Muscle of arm (tissue), 12 donors: ENCODE measurements around the gene PGLYRP4. TPM values are rescaled to one million over a fixed set of nuclear protein-coding genes. Genes with fewer than 3 reads are reported as not detected.
"Not testable (repeated sequence)": the region's sequence is repeated elsewhere in the genome, so short reads cannot be mapped to it uniquely, and the experiment has no call there.

ENCODE experiments used
- DNase-seq: peaks from one replicate; pipeline ENCODE4 v3.0.0-alpha.2; 2013
- polyA plus RNA-seq, 12 donors: library from polyadenylated mRNA; unstranded; fragments of 120-200 nt; gene quantifications; one replicate each; pipeline ENCODE4 v1.2.1, GENCODE V29; 2013; ENCODE audit not compliant: insufficient read length in 12 of 12

The PGLYRP4 gene
- polyA plus RNA-seq, 12 donors: 1.9 to 5.6 (median 1.9) TPM; not detected in 9

DNA sequence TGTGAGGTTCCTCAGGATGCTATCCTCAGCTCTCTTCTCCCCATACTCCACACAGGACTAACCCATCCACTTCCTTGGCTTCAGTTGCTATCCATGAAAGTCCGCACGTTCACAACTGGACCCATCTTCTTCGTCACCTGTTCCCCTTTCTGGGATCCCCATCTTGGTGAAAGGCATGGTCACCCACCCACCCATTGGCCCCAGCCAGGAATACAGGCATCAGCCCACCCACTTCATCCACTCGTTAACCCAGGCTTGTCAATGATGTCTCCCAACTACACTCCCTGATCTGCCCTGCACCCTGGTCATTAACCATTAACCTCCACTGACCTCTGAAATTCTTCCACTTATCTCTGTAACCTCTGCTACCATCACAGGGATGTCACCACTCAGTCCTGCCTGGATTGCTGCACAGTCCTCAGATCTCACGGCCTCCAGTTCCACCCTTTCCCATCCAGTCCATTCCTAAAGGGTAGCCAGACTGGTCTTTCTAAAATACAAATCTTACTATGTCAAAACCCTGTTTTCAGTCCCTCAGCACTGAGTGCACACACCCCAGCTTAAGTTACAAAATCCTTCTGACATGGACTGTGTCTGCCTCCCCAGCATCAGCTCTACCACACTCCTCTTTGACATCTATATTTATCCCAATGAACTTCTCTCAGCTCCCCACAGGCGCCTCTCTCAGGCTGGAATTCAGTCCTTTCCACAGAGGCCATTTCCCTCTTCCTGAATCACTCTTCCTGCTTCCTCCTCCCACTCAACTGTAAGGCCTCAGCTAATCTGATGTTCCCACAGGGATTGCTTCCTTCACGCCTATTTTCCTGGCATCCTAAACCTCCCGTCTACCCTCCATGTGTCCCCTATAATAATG, 10.4 kb downstream of the PGLYRP4 start:
- no peak for DNase-seq

DNA sequence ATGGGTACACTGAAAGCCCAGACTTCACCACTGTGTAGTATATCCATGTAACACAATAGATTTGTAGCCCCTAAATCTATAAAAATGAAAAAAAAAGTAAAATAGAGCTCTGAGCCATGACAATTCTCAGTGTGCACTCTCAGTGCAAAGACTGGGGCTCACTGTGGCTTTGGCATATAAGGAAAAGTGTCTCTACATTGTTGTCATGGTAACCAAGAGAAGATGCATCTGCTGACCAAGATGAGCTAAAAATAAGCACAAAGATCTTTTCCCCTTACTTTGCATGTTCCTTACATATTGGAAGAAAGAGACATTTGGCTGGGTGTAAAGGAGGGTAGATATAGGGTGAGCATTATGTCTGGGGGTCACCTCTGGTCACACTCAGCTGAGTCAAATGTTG, 12.0 kb downstream of the PGLYRP4 start:
- no peak for DNase-seq

DNA sequence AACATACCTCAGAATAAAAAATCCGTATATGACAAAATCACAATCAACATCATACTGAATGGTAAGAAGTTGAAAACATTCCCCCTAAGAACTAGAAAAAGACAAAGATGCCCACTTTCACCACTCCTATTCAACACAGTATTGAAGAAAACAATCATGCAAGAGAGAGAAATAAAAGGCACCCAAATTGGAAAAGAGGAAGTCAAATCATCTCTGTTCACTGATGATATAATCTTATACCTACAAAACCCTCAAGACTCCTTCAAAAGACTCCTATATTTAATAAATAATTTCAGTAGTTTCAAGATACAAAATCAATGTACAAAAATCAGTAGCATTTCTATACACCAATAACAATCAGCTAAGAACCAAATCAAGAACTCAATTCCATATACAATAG, 14.7 kb downstream of the PGLYRP4 start:
- DNase-seq: no peak

DNA sequence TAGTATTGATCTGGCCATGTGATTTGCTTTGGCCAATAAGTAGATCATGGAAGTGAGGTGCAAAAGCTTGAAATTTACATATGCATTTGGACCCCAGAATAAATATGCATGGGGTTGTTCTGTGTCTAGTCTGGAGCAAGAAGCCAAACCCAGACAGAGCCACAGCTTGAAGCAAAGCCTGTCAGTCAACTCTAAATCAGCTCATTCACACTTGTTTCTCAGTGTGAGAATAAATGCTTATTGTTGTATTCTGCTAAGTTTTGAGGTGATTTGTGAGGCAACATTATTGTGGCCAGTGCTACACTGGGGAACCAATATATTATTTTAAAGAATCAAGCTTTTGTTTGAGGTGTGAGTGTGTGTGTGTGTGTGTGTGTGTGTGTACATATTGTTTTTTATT, 23.7 kb downstream of the PGLYRP4 start:
- DNase-seq: no peak

DNA sequence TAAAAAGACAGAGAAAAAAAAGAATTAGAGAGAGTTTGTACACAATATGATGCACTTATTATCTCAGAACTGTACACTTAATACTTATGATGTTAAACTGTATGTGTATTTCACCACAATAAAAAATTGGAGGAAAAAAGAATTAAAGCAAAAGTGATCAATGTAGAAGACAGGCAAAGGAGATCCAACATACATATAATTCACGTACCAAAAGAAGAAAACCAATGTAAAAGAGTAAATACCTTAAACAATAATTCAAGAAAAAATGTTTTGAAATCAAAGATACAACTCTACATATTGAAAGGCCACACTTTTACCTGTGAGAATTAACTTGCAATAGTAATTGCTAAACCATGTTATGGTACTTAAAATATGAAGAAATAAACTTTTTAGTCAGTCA, 26.1 kb downstream of the PGLYRP4 start:
- DNase-seq: no peak

DNA sequence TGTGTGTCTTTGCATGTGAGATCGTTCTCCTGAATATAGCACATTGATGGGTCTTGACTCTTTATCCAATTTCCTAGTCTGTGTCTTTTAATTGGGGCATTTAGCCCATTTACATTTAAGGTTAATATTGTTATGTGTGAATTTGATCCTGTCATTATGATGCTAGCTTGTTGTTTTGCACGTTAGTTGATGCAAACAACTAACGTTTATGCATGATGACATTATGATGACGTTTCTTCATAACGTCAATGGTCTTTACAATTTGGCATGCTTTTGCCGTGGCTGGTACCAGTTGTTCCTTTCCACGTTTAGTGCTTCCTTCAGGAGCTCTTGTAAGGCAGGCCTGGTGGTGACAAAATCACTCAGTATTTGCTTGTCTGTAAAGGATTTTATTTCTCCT, 30.5 kb downstream of the PGLYRP4 start:
- not testable (repeated sequence) for DNase-seq

DNA sequence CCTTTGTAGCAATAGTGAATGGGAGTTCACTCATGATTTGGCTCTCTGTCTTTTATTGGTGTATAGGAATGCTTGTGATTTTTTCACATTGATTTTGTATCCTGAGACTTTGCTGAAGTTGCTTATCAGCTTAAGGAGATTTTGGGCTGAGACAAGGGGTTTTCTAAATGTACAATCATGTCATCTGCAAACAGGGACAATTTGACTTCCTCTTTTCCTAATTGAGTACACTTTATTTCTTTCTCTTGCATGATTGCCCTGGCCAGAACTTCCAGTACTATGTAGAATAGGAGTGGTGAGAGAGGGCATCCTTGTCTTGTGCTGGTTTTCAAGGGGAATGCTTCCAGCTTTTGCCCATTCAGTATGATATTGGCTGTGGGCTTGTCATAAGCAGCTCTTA, 32.6 kb downstream of the PGLYRP4 start:
- DNase-seq: not testable (repeated sequence)

DNA sequence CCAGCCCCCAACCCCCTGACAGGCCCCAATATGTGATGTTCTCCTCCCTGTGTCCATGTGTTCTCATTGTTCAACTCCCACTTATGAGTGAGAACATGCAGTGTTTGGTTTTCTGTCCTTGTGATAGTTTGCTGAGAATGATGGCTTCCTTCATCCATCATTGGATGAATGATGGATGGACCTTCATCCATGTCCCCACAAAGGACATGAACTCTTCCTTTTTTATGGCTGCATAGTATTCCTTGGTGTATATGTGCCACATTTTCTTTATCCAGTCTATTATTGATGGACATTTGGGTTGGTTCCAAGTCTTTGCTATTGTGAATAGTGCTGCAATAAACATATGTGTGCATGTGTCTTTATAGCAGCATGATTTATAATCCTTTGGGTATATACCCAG, 34.3 kb downstream of the PGLYRP4 start:
- DNase-seq: not testable (repeated sequence)

DNA sequence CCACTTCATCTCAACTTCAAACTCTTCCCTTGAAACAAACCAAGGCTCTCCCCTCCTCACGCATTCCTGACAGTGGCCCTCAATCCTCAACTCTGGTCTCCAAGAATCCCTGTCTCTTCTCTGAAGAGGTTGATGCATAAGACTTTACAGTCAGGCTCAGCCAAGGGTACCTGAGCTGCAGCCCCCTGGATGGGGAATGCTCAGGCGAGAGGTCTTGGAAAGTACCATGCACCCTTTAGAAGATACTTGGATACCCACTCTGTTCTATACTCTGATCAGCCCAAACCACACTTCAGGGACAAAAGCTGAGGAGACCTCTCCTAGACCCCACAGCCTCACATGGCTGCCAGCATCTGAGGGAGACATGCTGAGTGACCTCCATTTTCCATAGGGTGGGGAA, 35.4 kb downstream of the PGLYRP4 start:
- no peak for DNase-seq

DNA sequence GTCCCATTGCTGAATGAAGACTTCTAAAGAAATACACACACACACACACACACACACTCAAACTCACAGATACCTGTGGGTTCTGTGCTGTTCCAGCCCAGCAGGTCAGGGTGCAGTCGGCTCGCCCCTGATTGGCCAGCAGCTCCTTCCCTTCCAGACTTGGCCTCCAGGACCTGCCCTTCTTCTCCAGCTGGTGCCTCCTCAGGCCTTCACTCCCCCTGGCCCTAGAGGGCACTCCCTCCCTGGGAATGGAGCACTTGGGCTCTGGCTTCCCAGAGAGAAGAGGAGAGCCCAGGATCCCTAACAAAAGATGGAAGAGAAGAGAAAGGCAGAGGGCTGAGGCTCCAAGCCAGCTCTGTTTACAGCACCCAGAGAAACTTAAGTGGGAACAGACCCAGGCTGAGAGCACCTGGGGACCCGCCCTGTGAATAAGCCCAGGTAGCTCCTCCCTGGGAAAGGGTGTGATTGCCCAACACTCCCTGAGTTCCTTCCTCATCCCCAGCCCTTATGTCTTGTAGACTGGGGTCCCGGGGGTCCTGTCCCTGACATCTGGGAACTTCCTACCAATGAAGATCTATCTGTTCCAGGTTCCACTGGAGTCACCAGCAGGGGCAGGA, 36.0 kb downstream of the PGLYRP4 start, which contains the start of gene PGLYRP3:
Gene PGLYRP3, minus strand, starts transcription at position 383 of the 617 bp plus-strand sequence. CDS start 2,287 bp downstream, outside the sequence.
- DNase-seq: no peak

DNA sequence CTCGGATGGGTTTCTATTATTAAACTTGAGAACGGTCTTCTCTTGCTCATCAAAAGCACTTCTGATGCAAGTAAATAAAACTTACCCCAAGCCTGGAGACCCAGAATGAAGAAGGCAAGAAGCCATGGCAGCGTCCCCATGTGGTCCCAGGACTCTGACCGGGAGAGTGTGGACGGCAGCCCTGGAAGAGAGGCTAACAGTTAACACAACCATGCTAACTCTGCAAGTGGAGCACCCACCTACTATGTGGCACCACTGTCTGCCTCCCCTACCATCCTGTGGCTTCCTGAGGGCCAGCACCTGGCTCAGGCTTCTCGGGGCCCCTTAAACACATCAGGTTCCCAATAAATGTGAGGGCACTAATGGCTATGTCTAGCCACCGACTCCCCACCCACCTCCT, 38.1 kb downstream of the PGLYRP4 start:
- no peak for DNase-seq

DNA sequence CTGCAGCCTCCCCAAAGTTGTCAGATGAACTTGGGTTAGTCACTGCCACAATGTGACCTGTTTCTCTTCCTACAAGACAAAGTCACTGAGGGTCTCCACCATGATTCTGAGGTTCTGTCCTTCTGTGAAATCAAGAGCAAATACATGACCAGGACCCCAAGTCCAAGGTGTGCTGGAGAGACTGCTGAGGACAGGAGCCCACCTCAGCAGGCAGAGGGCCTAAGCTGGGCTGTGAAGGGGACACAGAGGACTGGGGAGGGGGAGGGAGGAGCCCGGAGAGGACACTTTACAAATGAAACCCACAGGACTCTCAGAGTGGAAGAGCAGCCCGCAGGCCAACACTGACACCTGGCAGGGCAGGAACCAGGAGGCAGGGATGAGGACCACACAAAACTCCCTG, 39.2 kb downstream of the PGLYRP4 start:
- no peak for DNase-seq

DNA sequence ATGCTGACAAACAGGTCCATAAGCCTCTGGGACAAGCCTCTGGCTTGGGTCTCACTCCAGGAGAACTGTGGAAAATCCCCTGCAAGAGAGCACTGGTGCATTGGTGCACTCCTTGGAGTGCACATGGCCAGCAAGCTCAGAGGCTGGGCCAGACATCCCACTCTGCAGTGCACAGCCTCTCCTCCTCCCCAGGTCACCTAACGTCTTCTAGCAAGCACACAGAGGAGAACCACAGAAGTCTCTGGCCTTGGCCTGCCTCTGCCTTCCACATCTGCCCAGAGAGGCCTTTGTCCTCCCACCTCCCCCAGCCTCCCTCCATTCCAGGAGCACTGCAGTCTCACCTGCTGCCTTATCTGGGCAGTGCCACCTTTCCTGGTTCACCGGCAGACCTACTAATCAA, 40.1 kb downstream of the PGLYRP4 start:
- DNase-seq: no peak

DNA sequence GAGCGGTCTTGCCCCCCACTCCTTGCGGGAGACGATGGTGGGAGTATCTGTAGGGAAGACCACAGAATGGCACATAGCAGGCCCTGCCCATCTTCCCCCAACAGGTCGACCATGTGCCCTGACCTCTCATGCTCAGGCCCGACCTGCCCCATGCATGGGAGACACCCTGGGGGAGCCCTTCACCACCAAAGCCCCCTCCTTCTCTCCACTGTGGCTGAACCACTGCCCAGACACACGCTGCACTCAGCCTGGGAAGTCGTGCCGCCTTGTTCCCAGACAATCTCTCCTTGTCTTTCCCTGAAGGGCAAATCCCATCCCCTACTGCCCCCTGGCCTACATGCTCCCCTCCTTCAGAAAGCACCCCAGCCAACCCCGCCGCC, 41.4 kb downstream of the PGLYRP4 start:
- no peak for DNase-seq

DNA sequence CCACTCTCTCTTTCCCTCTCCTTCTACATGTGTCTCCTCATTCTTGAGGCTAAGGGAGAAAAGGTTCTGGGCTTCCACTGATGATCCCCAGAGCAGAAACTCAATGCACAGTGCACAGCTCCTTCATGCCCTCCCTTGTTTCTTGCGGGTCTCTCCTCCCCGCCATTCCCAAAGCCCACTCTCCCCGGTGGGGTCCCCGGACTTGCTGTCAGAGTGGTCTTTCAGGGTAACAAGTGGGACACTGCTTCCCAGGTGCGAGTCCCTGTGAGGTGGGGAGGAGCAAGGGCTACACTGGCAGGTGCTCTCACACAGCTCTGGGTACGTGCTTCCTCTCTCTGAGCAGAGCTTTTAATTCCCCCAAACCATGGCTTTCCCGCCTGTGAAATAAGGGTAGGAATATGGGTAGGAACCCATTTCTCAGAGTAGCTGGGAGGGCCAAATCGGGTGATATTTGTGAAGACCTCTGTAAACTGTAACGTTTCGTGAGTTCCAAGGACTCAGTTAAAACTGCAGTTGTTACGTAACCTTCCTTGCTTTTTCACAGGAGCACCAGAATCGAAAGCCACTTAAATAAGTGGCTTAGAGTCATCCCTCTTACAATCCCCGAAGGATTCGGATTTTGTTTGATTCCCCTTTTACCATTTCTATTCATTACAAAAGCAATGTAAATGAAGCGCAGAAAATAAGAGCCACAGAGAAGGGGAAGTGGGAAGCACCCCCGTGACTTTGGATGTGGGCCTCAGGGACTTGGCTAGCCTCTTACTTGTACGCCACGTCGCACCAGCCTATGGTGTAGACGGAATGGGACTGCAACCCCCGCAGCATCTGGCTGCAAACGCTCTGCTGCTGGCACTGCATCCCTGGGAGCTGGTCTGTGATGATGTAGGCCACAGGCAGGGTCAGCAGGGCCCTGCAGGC, 42.1 kb downstream of the PGLYRP4 start:
- no peak for DNase-seq

DNA sequence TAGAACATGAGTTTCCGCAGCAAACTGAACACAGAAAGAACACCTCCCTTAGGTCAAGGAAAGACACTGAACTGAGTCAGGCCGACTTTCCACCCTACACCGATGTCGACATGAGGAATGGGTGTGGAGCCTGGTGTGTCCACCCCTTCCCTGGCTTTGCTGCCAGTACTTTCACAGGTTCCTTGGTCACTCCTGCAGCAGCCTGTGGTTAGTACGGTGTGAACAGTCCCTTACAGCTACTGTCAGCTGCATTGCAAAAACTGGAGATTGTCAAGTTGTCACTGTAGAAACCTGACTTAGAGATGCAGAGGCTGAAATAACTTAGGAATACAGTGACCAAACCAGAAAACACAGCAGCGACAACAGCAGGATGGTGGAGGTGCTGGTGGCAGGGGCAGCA, 43.0 kb downstream of the PGLYRP4 start:
- DNase-seq: no peak

DNA sequence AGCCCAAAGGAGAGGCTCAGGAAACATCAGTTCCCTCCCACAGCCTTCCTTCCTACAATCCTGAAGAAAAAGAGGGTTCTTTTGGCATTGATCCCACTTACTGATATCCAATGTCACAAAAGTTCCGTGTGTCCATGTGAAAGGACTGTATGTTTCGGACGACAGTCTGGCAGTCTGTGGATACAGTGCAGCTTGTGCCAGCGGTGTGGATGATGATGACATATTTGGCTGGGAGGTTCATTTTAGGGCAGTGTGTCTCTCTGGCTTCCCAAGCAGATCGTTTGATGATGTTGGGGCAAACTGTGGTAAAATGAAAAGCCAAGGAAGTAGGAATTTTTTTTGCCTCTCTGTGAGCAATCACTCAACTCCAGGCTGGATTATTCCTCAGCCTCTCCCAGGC, 46.3 kb downstream of the PGLYRP4 start:
- no peak for DNase-seq

DNA sequence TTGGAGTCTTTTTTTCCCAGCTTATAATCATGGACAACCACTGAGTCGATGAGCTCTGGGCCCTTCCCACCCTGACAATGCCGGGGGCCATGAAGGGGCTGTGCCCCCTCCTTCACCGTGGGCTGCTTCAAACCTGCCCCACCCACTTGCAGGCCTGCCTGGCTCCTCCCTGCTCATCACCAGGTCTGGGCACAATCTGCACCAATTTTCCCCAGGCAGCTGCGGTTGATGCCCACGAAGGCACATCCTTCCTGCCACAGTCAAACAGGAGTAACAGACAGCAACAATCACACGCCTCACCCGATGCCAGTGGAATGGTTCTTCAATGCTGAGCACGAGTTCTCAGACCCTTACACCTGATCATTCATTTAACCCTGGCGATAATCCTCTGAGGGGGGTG, 54.8 kb downstream of the PGLYRP4 start:
- DNase-seq: no peak

DNA sequence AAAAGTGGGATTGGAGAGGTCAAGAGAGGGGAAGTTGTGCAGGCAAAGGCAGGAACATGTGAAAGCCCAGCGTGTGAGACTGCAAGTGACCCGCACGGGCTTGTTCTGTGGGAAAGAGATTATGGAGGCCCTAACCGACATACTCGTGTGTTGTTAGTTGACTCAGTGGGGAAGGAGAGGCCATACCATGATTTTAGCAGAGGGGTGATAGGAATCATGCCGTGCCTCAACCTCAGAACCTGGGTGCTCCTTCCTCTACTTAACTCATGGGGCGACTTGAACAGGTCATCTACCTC, 55.2 kb downstream of the PGLYRP4 start:
- no peak for DNase-seq

DNA sequence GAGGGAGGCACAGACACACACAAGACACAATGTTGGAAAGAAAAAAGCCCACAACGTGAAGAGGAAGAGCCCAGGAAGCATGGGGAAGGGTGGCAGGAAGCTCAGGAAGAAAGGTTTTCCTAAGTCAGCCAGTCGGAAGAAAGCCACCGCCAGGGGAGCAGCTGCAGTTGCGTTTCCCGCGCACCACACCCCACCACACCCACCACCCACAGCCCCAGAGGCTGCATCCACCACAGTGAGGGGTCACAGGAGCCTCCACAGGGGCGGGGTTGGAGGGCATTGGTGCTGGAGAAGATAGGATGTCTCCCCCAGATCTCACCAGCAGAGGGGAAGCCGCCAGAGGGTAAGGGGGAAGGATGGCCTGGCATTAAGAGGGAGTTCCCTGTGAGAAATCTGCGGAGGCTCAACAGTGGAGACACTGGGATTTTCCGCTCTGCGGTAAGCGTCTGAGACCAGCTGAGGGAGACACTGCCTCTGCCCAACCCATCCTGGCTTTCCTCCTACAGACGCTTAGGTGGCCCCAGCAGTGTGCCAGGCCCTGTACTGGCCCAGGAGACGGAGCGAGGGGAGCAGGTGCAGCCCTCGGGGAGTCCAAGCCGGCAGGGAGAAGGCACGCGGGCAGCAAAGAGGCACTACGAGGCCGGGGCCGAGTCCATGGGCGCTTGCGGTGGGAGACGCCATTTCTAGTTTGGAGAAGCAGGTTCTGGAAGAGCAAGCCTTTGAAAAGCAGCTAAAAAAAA, 55.7 kb downstream of the PGLYRP4 start:
- DNase-seq: no peak

DNA sequence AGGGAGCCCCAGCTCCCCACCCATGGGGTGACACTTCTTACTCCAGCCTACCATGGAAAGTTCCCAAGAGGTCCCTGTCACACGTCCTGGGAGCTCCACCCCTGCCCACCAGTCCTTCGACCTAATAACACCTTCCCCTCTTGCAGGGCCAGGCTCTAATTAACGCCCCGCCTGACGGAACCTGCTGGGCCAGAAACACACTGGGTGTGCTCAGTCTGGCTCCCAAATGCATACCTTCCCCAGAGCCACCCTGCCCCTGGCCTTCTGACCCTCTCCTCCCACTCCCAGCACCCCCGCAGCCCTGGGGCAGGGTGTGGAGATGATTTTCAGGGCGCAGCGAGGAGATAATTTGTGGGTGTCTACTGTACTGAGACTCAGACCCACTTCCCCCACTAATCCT, 56.5 kb downstream of the PGLYRP4 start:
- DNase-seq: no peak

DNA sequence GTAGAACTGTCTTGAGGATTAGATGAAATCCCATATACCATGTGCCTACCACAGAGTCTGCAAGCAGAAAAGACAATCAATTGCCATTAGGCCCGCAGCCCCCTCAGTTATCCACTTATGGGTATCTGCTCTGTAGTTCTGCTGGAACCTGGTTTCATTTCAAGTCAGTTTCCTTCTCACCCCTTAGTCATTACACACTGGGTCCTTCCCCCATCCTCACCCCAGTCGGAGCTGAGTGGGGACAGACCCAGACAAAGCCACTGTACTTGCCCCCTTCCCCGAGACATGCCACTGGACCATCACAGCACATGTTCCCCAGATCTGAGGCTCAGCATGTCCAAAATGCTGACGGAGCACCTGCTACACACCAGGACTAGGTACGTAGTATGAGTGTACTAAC, 57.1 kb downstream of the PGLYRP4 start:
- no peak for DNase-seq
